GM12872 (cell line): ENCODE results near the gene ADIPOQ.

Experiments used
- CTCF ChIP-seq: IDR thresholded peaks from 3 replicates; pipeline ENCODE4 v1.5.1; 2011; ENCODE audit warnings: low read depth, mild to moderate bottlenecking, low read length, moderate library complexity; ENCODE audit not compliant: insufficient read depth

The ADIPOQ gene

GRCh38 chr3:186886202-186886981, 43.9 kb downstream of the ADIPOQ start:
- TF ChIP-seq CTCF, result no peak

- TF ChIP-seq CTCF, result no peak
Observed at GRCh38 chr3:186888569-186888968, 46.1 kb downstream of the ADIPOQ start.

- no peak for TF ChIP-seq CTCF
Observed at GRCh38 chr3:186890911-186891310, 48.4 kb downstream of the ADIPOQ start.

DNA sequence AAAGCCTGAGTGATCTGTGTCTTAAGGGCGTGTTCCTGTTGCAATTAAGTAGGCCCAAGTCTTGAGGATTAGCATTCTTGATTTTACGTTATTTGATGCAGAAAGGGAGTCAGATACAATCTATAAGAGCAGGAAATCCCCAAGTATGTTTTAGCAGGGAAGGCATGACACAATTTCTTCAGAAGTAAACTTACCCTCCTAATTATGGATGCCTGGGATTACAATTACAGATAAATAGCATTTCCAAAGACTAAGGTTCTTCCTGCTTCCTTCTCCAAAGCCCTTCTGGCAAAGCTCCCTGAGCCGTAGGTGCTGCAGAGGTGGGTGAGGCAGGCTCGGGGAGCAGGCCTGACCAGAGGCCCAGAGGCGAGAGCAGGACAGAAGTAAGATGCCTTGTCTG, 52.9 kb downstream of the ADIPOQ start:
- no peak for TF ChIP-seq CTCF

GRCh38 chr3:186896006-186896405, 53.5 kb downstream of the ADIPOQ start:
- no peak for TF ChIP-seq CTCF

GRCh38 chr3:186896875-186897274, 54.4 kb downstream of the ADIPOQ start:
- no peak for TF ChIP-seq CTCF

- TF ChIP-seq CTCF, result no peak
Observed at GRCh38 chr3:186901135-186901734, 58.7 kb downstream of the ADIPOQ start.
